ENCODE measurements around the gene GAS7. TPM values are rescaled to one million over a fixed set of nuclear protein-coding genes. Genes with fewer than 3 reads are reported as not detected.
A peak's percentile ranks its signal among the peaks of the same experiment; 100 is the strongest.

Gene GAS7
- total RNA-seq, 1 donor from 2014 or later, result 47.7 TPM

GRCh38 chr17:9934331-9934730 is 264.1 kb downstream of the GAS7 start:
- Mint-ChIP-seq H3K9me3 (no peaks in the 10 kb centered on the region), H3K27me3 (ENCODE audit: low read depth) (no peaks in the 10 kb centered on the region), H3K4me1 (no peaks in the 10 kb centered on the region), H3K36me3 (peaks cover 16% of the 10 kb centered on the region), H3K4me3 (no peak overlapping the region), H3K27ac (no peak overlapping the region)
- DNase-seq (ENCODE audit: low spot score in 2 of 2, unreplicated experiment in 2 of 2), result no peak
- no peak for TF ChIP-seq CTCF (IDR thresholded peaks at IDR 0.05; ENCODE audit: unreplicated experiment)

DNA sequence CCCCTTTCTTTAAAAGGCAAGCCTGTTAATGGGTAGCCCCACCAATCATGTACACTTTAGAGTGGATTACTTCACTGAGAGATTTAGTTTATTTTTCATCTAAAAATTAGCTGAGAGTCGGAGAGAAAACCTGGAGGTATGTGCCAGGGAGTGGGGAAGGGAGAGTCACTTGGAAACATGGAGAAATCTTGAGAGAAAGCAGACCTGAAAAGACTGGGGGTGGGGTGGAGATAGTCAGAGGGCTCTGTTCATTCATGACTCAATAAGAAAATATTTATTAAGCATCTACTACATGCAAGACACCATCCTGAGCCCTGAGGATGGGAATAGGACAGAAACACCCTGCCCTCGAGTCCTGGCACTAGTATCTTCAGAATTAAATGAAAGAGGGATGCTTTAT is 265.9 kb downstream of the GAS7 start:
- TF ChIP-seq CTCF (IDR thresholded peaks at IDR 0.05; ENCODE audit: unreplicated experiment), result no peak
- no peak for DNase-seq (ENCODE audit: low spot score in 2 of 2, unreplicated experiment in 2 of 2)
- H3K27ac Mint-ChIP-seq, result no peak overlapping the region
- peaks cover 7% of the 10 kb centered on the region for H3K36me3 Mint-ChIP-seq
- no peak overlapping the region for H3K4me3 Mint-ChIP-seq
- H3K9me3 Mint-ChIP-seq, result no peaks in the 10 kb centered on the region
- no peaks in the 10 kb centered on the region for H3K27me3 Mint-ChIP-seq (ENCODE audit: low read depth)
- peaks cover 6% of the 10 kb centered on the region for H3K4me1 Mint-ChIP-seq

DNA sequence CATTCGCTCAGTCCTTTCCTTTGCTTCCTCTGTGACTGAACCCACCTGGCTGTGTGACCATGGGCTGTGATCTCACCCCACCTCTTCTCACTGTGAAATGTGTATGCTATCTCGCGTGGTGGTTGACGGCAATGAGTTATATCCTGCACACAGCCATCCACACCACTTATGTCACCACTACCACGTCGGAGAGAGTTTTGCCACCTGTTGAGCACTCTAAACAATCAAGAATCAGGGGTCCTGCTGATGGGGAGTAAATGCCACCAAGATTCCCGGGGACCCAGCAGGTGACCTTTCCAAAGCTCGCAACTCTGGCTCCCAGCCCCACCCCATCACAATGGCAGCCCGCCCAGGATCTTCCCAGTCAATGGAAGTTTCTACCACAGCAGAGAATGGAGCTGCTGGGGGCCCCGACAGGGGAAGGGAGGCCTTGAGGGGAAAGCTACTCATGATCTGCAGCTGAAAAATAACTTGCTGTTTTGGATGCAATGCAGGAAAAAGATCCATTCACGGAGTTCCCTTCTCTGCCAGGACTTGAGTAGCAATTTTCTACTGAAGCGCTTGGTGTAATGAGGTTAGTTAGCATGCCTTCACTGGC is 267.2 kb downstream of the GAS7 start:
- no peak for TF ChIP-seq CTCF (IDR thresholded peaks at IDR 0.05; ENCODE audit: unreplicated experiment)
- no peak for DNase-seq (ENCODE audit: low spot score in 2 of 2, unreplicated experiment in 2 of 2)
- Mint-ChIP-seq H3K9me3 (no peaks in the 10 kb centered on the region), H3K27ac (no peak overlapping the region), H3K4me3 (no peak overlapping the region), H3K27me3 (ENCODE audit: low read depth) (no peaks in the 10 kb centered on the region), H3K4me1 (peaks cover 6% of the 10 kb centered on the region), H3K36me3 (peaks cover 4% of the 10 kb centered on the region)

- peaks cover 6% of the 10 kb centered on the region for H3K4me1 Mint-ChIP-seq
- peaks cover 4% of the 10 kb centered on the region for H3K36me3 Mint-ChIP-seq
- no peak for TF ChIP-seq CTCF (IDR thresholded peaks at IDR 0.05; ENCODE audit: unreplicated experiment)
- no peaks in the 10 kb centered on the region for H3K27me3 Mint-ChIP-seq (ENCODE audit: low read depth)
- H3K4me3 Mint-ChIP-seq, result no peak overlapping the region
- no peak for DNase-seq (ENCODE audit: low spot score in 2 of 2, unreplicated experiment in 2 of 2)
- no peak overlapping the region for H3K27ac Mint-ChIP-seq
- no peaks in the 10 kb centered on the region for H3K9me3 Mint-ChIP-seq
Observed at GRCh38 chr17:9929871-9930270, 268.5 kb downstream of the GAS7 start.

- DNase-seq (ENCODE audit: low spot score in 2 of 2, unreplicated experiment in 2 of 2), result peak in 1 of 2 experiments; percentile 56
- Mint-ChIP-seq H3K27ac (no peak overlapping the region), H3K4me3 (no peak overlapping the region), H3K4me1 (peaks cover 6% of the 10 kb centered on the region), H3K27me3 (ENCODE audit: low read depth) (no peaks in the 10 kb centered on the region), H3K9me3 (no peaks in the 10 kb centered on the region), H3K36me3 (peaks cover 3% of the 10 kb centered on the region)
- TF ChIP-seq CTCF (IDR thresholded peaks at IDR 0.05; ENCODE audit: unreplicated experiment), result peak; percentile 51
Observed at GRCh38 chr17:9928601-9929333, 269.6 kb downstream of the GAS7 start.
